ENCODE data around the gene BLTP3B. TPM values are rescaled to one million over a fixed set of nuclear protein-coding genes. Genes with fewer than 3 reads are reported as not detected.
"Not testable (repeated sequence)": the region's sequence is repeated elsewhere in the genome, so short reads cannot be mapped to it uniquely, and the experiment has no call there.

BLTP3B gene
- total and polyA plus RNA-seq, 7 donors: 9.3 to 36.8 (median 22.4) TPM

GRCh38 chr12:100184549-100185145 is 42.0 kb upstream of the BLTP3B start:
- ATAC-seq (no peak), DNase-seq (no peak)
- no peaks in the 10 kb centered on the region for H3K27me3 ChIP-seq (ENCODE audit: insufficient read depth in 3 of 3, low read length in 2 of 3)
- no peak overlapping the region for H3K27ac ChIP-seq
- intact Hi-C loops (cut with DNase I): no loop called here
- H3K4me3 ChIP-seq: no peak overlapping the region
- H3K9me3 ChIP-seq: no peaks in the 10 kb centered on the region
- TF ChIP-seq CTCF (IDR thresholded peaks at IDR 0.05): no peak
- no peaks in the 10 kb centered on the region for H3K4me1 ChIP-seq
- no peaks in the 10 kb centered on the region for H3K36me3 ChIP-seq (ENCODE audit: insufficient read depth in 1 of 2, low read depth in 1 of 2)
- WGBS, 3 donors: 88 to 89% (median 88%) methylated on average over 8 of the region's 8 CpGs

GRCh38 chr12:100179252-100179651 is 36.6 kb upstream of the BLTP3B start:
- DNase-seq (no peak), ATAC-seq (no peak)
- WGBS, 3 donors: 91 to 96% (median 94%) methylated on average over 2 of the region's 2 CpGs
- Histone ChIP-seq H3K4me1 (no peaks in the 10 kb centered on the region), H3K4me3 (no peak overlapping the region), H3K36me3 (ENCODE audit: insufficient read depth in 1 of 2, low read depth in 1 of 2) (no peaks in the 10 kb centered on the region), H3K27ac (no peak overlapping the region), H3K9me3 (no peaks in the 10 kb centered on the region), H3K27me3 (ENCODE audit: insufficient read depth in 3 of 3, low read length in 2 of 3) (no peaks in the 10 kb centered on the region)
- intact Hi-C loops (cut with DNase I): no loop called here
- no peak for TF ChIP-seq CTCF (IDR thresholded peaks at IDR 0.05)

GRCh38 chr12:100176493-100176892 is 33.8 kb upstream of the BLTP3B start:
- H3K4me1 ChIP-seq; H3K27ac ChIP-seq; H3K36me3 ChIP-seq (ENCODE audit: insufficient read depth in 1 of 2, low read depth in 1 of 2); H3K27me3 ChIP-seq (ENCODE audit: insufficient read depth in 3 of 3, low read length in 2 of 3); DNase-seq; intact Hi-C loops (cut with DNase I); H3K4me3 ChIP-seq; ATAC-seq; H3K9me3 ChIP-seq: not testable (repeated sequence)
- WGBS, 3 donors: 91 to 94% (median 91%) methylated on average over 8 of the region's 8 CpGs

- no peak for DNase-seq
- no peak for TF ChIP-seq CTCF (IDR thresholded peaks at IDR 0.05)
- Histone ChIP-seq H3K36me3 (ENCODE audit: insufficient read depth in 1 of 2, low read depth in 1 of 2) (no peaks in the 10 kb centered on the region), H3K9me3 (no peaks in the 10 kb centered on the region), H3K27me3 (ENCODE audit: insufficient read depth in 3 of 3, low read length in 2 of 3) (no peaks in the 10 kb centered on the region), H3K4me1 (no peaks in the 10 kb centered on the region), H3K27ac (no peak overlapping the region), H3K4me3 (no peak overlapping the region)
- intact Hi-C loops (cut with DNase I): no loop called here
- ATAC-seq: no peak
These were observed 31.8 kb upstream of the BLTP3B start for GRCh38 chr12:100174495-100174894.

- Histone ChIP-seq H3K9me3 (no peaks in the 10 kb centered on the region), H3K4me3 (no peak overlapping the region), H3K27ac (no peak overlapping the region), H3K36me3 (ENCODE audit: insufficient read depth in 1 of 2, low read depth in 1 of 2) (no peaks in the 10 kb centered on the region), H3K4me1 (no peaks in the 10 kb centered on the region), H3K27me3 (ENCODE audit: insufficient read depth in 3 of 3, low read length in 2 of 3) (no peaks in the 10 kb centered on the region)
- no peak for TF ChIP-seq CTCF (IDR thresholded peaks at IDR 0.05)
- WGBS, 3 donors: 92 to 96% (median 95%) methylated on average over 6 of the region's 6 CpGs
- intact Hi-C loops (cut with DNase I): no loop called here
- no peak for DNase-seq
- no peak for ATAC-seq
These were observed 30.4 kb upstream of the BLTP3B start for GRCh38 chr12:100173111-100173510.

All from psoas muscle (tissue), 8 donors.